Stimulated activated CD4-positive, alpha-beta T cell treated with anti-CD3 and anti-CD28 coated beads, Interleukin-2, amount 100 ng/mL, for 24 hours (primary cell): Measurements from ENCODE around the gene HERPUD1.
"Not testable (repeated sequence)": the region's sequence is repeated elsewhere in the genome, so short reads cannot be mapped to it uniquely, and the experiment has no call there.

ENCODE experiments used
- DNase-seq, 2 donors: peaks; one replicate each; pipeline ENCODE4 v3.0.0-alpha.2; 2020

The HERPUD1 gene

DNA sequence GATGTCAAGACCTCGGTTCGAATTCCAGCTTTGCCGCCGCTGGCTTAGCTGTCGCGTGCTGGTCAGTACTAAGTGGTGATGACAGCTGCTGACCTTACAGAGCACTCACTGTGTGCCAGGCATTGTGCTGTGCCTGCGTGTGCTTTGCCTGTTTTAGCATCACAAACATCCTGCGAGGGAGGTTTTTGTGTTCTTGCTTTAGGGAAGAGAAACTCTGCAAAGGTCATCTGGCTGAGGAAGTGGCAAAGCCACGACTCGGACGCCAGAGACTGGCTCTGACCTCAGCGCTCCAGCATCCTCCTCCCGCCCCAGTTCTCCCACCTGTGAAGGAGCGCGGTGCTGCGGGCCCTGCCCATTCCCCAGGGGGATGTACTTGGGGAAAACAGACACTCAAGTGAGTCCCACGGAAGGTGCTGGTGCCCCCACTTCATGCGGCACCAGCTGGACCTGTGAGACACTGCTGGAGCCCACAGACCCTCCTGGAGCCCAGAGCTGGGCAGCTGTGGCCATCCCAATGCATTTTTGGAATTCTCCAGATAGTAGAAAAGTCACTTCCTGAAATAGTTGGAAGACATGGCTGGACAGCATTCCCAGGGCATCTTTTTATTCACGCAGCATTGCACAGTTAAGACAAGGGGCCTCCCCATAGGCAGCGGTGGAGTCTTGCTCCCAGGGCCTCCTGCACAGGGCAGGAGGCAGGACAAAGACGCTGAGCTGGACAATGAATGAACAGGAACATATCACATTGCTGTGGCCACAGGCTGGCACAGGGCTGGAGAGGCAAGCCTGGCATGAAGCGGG is 20.0 kb upstream of the HERPUD1 start:
- DNase-seq = no peak

DNA sequence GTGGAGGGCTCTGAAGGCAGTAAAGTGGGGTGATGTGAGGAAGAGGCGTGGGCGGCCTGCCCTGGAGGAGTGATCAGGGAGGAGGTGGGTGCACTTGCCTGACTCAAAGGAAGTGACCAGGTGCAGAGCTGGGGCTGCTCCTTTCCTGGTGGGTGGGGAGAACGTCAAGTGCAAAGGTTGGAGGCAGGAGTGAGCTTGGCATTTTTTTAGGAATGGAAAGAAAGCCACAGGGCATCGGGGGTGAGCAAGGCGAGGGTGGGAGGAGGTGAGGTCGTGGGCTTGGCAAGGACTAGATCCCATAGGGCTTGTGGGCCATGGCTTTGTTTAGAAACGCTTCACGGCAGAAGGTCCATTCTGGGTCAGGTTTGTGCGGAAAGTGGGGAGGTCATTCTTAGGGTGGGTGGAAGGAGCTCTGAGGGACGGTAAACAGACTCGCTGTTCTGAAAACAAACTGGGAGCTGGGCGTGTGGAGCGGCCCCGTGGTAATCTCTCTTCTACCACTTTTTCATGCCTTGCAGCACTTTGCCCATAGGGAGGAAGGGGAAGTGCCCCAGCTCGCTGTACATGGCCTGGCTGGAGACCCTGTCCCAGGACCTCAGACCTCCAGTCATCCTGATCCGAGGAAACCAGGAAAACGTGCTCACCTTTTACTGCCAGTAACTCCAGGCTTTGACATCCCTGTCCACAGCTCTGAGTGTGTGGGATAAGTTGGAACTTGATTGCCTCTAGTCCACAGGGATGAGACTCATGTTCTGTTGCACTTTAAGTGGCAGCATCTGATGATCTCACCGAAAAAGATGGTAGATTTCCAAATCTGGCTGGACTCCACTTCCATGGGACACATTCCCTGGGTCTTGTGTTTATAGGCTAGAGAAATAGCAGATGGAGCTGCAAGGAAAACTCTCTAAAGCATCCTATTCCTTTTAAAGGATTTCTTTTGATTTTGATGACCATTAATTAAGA is 18.9 kb upstream of the HERPUD1 start:
- no peak for DNase-seq

DNA sequence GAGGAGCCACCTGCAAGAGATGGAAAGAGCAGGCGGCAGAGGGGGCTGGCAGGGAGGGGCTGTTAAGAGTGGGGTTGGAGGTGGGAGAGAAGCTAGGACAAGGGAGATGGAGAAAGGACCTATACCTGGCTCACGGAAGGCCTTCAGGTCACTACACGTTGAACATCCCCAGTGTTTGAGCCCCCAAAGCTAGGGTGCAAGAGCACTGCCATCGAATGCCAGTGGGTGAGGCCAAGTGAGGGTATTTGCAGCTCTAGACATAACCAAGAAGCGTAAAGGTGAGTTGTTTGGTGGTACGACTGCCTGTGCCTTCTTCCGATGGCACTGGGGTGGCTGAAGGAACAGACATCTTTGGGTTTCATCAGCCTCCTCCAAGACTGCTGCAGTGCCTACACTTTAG is 17.0 kb upstream of the HERPUD1 start:
- no peak for DNase-seq

DNA sequence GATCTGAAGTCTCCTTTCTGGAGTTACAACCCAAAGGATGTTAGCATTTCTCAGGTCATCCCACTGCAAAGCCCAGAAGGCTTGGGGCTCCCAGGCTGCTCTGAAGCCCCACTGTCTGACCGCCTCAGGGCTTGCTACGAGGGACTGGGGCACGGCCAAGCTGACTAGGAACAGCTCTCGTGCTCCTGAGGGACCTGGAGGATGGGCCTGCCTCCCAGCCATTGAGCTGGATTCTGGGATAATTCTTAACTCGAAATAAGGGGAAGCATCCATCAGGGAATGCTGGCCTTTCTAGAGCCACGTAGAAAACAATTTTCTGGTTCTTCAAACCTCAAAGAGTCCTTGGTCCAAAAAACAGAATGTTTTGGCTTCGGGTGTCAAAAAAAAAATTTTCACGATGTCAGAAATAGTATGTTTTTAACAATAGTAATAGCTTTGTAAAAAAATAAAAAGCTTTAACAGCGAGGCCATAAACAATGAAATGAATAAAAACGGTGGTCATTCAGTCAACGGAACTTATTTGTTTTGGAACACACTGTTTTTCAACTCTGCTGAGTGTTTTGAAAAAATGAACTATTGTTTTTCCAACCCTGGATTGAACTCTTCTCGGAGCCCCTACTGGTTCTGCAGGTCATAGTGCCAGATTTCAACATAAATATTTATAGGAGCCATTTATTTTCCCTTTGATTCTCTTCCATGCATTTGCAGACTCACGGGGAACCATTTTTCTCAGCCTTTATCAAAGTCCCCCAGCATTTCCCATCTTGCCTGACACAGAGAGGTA is 16.4 kb upstream of the HERPUD1 start:
- DNase-seq = no peak

DNA sequence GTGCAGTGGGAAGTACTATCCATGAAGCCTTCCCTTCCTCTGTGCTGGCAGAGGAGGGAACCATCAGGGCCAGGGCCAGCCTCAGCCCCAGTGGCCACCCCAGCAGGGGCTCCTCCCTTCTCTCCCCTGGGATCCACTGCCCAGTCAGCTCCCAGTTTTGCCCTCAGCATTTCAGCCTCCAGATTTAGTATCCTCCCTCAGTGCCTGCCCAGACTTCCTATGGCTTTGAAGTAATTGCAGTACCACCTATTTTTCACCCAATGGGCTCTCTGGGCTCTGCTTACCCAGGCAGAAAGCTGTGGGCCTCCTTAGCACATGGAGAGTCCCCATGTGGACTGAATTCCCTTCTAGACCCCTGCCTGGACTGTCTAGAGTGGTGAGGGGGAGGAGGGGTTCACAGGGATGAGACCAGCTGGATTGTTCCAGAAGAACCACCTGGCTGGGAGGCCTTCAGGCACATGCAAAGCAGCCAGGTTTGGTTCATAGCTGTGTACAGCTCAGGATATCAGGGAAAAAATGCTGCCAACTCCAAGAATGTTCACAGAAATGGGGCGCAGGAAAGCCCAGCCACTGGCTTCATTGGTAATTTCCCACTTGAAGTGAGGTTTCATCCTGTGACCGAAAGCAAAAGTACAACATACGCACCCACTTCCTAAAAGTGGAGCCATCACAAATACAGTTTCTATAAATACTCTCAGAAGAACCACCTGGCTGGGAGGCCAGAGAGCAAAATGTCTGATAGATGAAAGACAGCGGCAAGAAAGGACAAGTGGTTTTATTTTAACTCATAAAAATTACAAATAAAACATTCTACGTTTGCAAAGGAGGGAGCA is 15.2 kb upstream of the HERPUD1 start:
- peak; percentile 26 to 28 for DNase-seq

DNA sequence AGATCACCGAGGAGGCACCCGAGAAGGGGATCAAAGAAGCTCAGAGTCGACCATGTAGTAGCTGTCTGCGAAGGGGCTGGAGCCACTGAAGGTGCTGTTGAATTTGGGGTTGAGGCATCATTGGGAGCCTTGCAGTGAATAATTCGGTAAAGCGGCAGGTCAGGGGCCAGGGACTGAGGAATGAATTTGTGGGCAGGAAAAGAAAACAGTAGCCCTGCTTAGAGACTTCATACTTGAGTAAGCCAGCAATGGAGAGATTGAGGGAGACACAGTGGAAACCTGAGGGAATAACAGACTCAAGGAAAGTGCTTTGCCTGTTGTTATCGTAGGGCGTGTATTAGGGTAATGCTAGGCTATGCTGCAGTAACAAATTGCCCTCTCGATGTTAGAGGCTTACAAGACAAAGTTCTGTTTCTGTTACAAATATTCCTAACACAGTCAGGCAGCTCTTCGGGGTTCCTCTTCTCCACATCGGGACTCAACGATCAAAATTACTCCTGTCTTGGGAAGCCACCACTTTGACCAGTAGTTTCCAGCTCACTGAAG is 13.4 kb upstream of the HERPUD1 start:
- DNase-seq = no peak

DNA sequence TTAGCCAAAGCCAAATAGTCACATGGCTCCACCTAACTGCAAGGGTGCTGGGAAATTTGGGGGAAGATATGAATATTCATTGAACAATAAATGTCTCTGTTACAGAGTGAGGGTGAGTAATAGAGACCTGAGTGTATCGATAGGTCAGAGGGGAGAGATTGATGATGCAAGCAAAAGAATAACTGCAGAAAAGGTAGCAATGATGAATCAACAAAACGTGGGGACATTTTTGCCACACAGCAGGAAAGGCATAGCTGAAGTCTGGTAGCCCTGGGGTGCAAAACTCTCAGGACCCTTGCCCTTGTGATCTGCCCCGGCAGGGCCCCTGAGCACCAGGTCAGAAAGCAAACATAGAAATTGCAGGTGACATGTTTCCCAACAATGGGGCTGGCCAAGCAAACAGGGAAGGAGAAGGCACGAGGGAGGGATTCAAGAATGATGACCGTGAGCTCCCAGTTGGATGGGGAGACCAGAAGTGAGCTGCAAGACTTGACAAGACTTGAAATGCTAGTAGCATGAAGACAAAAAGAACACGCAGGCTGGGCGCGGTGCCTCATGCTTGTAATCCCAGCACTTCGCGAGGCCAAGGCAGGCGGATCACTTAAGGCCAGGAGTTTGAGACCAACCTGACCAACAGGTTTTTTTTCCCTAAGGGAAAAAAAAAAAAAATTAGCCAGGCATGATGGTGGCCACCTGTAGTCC is 12.7 kb upstream of the HERPUD1 start:
- DNase-seq = no peak

DNA sequence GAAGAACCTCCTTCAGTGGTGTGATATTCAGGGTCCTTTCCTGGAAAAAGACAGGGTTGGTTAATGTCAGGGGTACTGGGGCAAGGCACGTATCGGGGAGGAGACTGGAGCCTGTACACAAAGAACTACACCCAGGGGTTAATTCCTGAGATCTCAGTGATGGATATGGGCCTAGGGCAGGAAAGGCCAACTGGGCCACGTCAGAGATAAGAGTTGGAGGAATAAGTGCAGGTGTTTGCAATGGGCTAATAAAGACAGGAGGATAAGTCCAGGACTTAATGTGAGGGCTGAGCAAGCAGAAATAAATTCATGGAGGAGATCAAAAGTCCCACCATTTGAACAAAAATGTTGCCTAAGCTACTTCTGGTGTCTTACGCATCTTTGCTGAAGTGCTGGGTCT is 10.4 kb upstream of the HERPUD1 start:
- DNase-seq = no peak

DNA sequence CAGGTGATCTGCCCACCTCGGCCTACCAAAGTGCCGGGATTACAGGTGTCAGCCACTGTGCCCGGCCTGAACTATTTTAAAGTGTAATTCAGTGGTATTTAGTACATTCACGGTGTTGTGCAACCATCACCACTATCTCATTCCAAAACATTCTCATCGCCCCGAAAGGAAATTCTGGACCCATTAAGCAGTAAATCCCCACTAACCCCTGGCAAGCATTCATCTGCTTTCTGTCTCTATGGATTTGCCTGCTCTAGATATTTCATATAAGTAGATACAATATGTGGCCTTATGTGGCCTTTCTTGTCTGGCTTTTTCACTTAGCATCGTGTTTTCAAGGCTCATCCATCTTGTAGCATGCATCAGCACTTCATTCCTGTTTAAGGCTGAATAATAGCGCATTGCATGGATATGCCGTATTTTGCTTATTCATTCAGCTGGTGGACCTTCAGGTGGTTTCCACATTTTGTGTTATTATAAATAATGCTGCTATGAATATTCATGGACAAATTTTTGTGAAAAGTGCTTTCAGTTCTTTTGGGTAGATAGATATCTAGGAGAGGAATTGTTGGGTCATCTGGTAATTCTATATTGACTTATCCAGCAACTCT is 8.4 kb upstream of the HERPUD1 start:
- DNase-seq = no peak

DNA sequence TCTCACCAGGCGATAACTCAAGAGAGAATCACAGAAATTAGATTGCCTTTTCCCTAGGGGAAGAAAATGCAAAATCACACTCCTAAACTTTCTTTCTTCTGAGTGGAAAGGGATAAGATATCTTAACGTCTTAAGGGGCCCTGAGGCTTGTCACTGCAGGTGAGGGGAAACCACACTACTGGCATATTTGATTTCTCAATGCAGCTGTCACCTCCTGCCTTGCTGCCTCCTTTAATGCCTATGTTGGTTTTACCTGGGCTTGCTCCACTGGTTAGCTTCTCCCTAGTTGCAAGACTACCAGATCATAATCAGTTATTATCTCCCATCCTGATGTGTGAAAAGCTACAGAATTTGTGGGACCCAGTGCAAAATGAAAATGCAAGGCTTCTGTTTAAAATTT is 4.5 kb upstream of the HERPUD1 start:
- no peak for DNase-seq

DNA sequence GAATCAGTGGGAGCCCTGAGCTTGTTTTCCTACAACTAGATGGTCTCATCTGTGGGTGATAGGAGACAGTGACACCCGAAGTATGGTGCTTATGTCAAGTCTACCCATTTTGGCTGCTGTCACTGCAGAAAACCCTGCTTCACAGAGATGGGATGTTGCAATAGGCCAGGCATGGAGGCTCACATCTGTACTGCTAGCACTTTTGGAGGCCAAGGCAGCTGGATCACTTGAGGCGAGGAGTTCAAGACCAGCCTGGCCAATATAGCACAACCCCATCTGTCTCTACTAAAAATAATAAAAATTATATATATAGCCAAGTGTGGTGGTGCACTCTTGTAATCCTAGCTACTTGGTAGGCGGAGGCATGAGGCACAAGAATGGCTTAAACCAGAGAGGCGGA is 2.3 kb upstream of the HERPUD1 start:
- no peak for DNase-seq

DNA sequence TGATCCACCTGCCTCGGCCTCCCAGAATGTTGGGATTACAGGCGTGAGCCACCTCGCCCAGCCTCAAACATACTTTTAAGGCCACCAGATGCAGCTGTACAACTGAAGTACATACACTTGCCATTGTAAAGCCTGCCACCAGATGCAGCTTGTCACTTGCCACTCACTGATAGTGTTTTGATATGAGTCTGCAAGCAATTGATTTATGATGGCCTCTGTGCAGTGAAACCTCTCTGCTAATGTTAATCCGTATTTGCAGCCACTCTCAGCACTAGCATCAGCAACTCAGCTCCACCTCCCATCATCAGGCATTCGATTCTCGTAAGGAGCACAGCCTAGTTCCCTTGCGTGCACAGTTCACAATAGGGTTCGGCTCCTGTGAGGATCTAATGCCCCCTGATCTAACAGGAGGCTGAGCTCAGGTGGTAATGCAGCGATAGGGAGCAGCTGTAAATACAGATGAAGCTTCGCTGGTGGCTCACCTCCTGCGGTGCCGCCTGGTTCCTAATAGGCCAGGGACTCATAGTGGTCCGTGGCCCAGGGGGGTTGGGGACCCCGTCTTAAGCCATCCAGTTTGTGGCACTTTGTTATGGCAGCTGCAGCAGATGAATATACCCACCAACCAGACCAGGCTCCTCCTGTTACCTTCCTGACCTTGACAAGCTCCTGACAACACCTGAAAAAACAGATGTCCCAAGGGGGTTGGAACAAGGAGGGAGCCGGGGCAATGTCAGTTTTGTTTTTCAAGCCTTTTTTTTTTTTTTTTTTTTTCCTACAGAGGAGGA is 1.3 kb upstream of the HERPUD1 start:
- DNase-seq = no peak

DNA sequence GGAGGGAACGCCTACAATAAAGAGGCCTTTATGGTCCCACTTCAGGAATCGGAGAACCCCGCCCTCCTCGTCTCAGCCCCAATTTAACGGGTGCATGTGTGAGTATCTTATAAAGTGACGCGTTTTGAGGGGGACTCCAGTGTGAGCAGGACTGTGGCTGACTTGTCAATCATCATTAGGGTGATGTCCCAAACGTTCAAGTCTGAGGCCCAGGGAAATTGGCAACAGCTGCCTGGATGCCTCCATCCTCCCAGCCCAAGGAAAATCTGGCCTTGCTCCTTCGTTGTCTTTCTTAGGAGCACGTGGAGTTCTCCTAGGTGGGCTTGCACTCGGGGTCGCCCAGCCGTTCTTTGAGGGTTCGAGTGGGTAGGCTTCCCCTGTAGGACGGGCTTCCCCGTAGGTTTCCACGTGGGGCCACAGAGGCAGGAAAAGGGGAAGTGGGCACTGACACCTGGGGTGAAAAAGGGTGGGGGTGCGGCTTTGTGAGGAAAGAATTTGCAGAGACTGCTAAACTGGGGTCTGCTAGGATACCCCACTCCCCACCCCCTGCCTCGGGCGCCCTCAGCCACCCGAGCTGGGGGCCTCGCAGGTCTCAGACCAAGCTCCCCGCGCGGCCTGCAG is 561 bp upstream of the HERPUD1 start:
- no peak for DNase-seq

DNA sequence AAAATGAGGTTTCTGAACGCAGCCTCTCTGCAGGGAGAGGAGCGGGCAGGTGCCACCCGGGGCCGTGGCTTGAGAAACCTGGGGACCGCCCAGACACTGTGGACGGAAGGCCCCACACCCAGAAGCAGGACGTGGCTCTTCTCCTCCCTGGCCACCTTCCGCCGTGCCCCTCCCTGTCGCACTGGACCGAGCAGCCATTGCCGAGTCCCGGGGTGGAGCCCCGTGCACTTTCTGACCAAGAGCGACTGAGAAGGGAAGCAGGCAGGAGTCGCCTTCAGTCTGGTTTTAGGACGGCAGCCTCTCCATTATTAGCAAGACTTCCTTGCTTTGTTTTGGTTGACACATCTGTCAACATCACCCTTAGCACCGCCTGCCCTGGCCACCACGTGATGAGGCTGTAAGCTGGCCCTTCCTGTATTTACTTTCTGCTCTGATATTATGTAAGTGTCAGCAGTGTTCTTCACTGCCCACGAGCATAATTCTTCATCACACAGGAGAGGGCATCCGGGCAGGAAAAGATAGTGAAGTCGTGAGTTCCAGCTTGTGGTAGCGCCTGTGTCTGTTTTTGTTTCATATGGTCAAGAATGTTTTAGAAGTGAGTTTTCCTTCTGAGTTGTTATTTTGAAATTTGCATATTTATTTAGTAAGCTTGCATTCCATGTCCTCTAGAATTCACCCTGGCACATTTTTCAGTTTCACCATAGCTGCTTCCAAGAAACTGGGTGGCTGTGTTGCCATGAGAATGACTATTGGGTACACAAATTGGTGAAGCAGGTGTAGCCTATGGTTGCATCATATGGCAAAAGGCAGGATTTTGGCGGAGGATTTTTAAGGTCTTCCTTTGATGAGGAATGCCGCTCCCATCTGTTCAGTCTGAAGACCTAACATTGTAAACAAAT is 1.0 kb downstream of the HERPUD1 start:
- DNase-seq = peak; percentile 50 to 51

DNA sequence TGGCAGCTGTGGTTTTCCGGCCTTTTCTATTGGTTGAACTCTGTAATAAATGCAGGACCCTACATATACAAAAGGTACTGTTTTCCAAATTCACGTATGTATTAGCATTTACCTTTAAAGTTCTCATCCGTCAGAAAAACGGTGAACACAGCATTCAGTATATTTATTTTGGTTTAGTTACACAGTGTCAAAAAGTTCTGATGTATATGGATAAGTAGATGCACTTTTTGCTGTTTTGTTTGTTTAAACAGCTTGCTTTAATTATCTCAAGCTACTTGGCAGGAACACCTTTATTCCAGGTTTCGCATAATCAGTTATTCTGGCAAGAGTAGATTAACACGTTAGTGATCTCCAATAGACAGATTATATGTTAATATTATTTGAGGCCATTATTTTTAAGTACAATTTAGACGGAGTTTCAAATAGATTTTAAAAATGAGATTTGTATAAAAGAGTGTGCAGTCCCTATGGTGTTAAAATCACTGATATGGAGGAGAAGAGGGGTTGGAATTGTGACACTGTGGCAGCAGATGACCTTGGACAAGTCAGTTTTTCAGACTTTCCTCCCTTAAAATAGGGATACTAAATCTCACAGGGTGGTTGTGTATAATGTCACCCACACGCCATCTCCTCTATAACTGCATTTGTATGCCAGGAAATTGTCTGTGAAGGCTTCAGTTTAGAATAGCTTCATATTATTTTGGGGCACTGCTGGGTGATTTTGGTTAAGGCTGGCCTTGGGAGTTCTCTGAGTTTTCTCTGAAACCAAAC is 2.1 kb downstream of the HERPUD1 start:
- DNase-seq = no peak

DNA sequence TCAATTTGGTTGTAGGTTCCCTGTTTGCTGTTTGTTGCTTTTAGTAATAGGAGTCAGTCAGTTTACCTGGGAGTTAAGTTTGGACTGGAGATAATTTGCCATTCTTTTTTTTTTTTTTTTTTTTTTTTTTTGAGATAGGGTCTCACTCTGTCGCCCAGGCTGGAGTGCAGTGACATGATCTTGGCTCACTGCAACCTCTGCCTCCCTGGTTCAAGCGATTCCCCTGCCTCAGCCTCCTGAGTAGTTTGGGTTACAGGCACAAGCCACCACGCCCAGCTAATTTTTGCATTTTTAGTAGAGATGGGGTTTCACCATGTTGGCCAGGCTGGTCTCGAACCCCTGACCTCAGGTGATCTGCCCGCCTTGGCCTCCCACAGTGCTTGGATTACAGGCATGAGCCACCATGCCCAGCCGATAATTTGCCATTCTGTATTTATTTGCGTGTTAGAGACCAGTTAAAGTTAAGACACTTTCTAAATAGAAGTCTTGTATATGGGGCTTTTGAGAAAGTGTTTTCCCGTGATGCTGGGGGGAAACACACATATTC is 2.7 kb downstream of the HERPUD1 start:
- not testable (repeated sequence) for DNase-seq

DNA sequence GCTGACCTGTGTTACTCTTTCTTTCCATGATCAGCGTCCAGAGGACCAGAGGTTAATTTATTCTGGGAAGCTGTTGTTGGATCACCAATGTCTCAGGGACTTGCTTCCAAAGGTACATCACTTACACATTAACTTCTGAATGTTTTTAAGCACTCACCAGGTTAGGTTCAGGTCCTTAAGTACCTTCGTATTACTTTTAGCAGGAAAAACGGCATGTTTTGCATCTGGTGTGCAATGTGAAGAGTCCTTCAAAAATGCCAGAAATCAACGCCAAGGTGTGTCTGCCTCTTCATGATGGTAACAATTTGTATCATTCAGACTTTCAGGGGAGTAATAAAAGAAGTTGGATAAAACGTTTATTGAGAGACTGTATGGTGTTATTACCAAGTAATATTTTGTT is 3.3 kb downstream of the HERPUD1 start:
- DNase-seq = no peak
